BE2C (cell line): ENCODE measurements around the gene ACAT2.
"Not testable (repeated sequence)": the region's sequence is repeated elsewhere in the genome, so short reads cannot be mapped to it uniquely, and the experiment has no call there.

Experiments used
- DNase-seq: peaks from one replicate; pipeline ENCODE4 v3.0.0-alpha.2; 2020
- H3K27me3 ChIP-seq: fragments of 250-450 bp; sonication (Bioruptor Pico); 2 replicates; pipeline ENCODE4 v1.5.1; 2020; ENCODE audit warnings: mild to moderate bottlenecking
- H3K36me3 ChIP-seq: fragments of 250-450 bp; sonication (Bioruptor Pico); 2 replicates; pipeline ENCODE4 v1.5.1; 2020; ENCODE audit warnings: mild to moderate bottlenecking
- H3K4me1 ChIP-seq: fragments of 250-450 bp; sonication (Bioruptor Pico); 2 replicates; pipeline ENCODE4 v1.5.1; 2020
- H3K4me3 ChIP-seq: 2 replicates; pipeline ENCODE4 v1.5.1; 2011; ENCODE audit warnings: low read depth, low read length
- H3K9me3 ChIP-seq: fragments of 250-450 bp; sonication (Bioruptor Pico); 2 replicates; pipeline ENCODE4 v1.5.1; 2020
- CTCF ChIP-seq: IDR thresholded peaks from 2 replicates; pipeline ENCODE4 v1.5.1; 2012; ENCODE audit warnings: mild to moderate bottlenecking, low read depth, low read length

The ACAT2 gene

GRCh38 chr6:159728531-159728964 is 33.3 kb upstream of the ACAT2 start:
- H3K36me3 ChIP-seq, result peaks cover 18% of the 10 kb centered on the region
- no peak for DNase-seq
- no peak for TF ChIP-seq CTCF
- H3K4me3 ChIP-seq, result peak overlapping the region; percentile 64
- no peaks in the 10 kb centered on the region for H3K27me3 ChIP-seq
- no peaks in the 10 kb centered on the region for H3K9me3 ChIP-seq
- no peaks in the 10 kb centered on the region for H3K4me1 ChIP-seq

DNA sequence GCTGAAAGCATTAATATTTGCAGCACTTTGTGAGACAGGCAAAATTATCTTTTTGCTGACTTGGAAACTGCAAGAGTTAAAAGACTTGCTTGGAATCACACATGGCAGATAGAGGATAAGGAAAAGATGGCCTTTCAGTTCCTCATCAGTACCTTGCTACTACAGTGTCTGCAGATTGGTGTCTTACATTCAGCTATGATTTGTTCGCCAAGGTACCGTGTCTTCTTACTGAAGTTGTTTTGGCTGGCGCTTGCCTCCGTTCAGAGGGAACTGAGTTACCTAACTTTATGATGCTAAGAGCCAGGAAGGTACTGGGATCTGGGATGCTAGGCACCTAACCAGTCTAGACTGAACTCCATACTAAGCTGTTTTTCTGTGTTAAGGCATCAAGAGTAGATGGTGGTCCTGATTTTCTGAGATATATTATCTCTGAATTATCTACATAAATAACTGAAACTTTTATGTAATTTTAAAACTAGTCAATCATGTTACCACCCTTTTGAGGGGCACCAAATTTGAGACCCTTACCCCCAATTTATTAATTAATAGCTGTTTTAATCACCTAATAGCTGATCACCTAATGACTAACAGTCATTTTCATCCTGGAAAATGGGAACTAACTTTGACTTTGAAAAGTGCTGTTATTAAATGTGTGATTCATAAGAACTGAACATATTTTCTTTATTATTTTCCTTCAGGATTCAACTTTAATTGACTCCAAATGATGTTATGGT is 32.1 kb upstream of the ACAT2 start:
- DNase-seq, result no peak

GRCh38 chr6:159730332-159730676 is 31.5 kb upstream of the ACAT2 start:
- Histone ChIP-seq H3K4me1 (no peaks in the 10 kb centered on the region), H3K4me3 (no peak overlapping the region)

More for the DNA sequence above, 32.1 kb upstream of the ACAT2 start:
- no peak for TF ChIP-seq CTCF
- peaks cover 21% of the 10 kb centered on the region for H3K36me3 ChIP-seq
- no peaks in the 10 kb centered on the region for H3K4me1 ChIP-seq
- H3K9me3 ChIP-seq, result no peaks in the 10 kb centered on the region
- H3K4me3 ChIP-seq, result peak overlapping the region; percentile 64
- H3K27me3 ChIP-seq, result no peaks in the 10 kb centered on the region

GRCh38 chr6:159732550-159732949 is 29.3 kb upstream of the ACAT2 start:
- not testable (repeated sequence) for DNase-seq, H3K27me3 ChIP-seq, H3K9me3 ChIP-seq, H3K4me1 ChIP-seq, H3K4me3 ChIP-seq
- peaks cover 24% of the 10 kb centered on the region for H3K36me3 ChIP-seq

More at GRCh38 chr6:159730332-159730676, 31.5 kb upstream of the ACAT2 start:
- DNase-seq, result no peak
- peaks cover 21% of the 10 kb centered on the region for H3K36me3 ChIP-seq
- TF ChIP-seq CTCF, result no peak
- no peaks in the 10 kb centered on the region for H3K9me3 ChIP-seq
- H3K27me3 ChIP-seq, result no peaks in the 10 kb centered on the region

DNA sequence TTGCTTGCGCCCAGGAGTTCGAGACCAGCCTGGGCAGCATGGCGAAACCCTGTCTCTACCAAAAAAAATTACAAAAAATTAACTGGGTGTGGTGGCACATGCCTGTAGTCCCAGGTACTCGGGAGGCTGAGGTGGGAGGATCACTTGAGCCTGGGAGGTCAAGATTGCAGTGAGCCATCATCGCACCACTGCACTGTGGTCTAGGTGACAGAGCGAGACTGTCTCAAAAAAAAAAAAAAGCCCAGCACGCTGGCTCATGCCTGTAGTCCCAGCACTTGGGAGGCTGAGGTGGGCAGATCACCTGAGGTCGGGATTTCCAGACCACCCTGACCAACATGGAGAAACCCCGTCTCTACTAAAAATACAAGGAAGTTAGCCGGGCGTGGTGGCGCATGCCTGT is 28.4 kb upstream of the ACAT2 start:
- H3K4me3 ChIP-seq, H3K4me1 ChIP-seq: not testable (repeated sequence)

DNA sequence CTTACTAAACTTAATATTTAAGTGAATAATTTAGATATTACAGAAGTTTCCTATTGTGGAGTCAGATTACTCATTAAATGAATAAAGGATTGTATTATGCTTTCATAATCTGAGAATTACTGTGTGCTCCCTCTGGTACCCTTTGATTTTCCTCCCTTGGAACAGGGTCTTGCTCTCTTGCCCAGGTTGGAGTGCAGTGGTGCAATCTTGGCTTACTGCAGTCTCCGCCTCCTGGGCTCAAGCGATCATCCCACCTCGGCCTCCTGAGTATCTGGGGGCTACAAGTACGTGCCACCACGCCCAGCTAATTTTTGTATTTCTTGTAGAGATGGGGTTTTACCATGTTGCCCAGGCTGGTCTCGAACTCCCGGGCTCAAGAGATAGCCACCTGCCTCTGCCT is 24.9 kb upstream of the ACAT2 start:
- Histone ChIP-seq H3K27me3 (no peaks in the 10 kb centered on the region), H3K9me3 (no peaks in the 10 kb centered on the region), H3K4me1 (no peaks in the 10 kb centered on the region), H3K36me3 (peaks cover 36% of the 10 kb centered on the region), H3K4me3 (no peak overlapping the region)
- no peak for TF ChIP-seq CTCF
- no peak for DNase-seq

More for the DNA sequence above, 28.4 kb upstream of the ACAT2 start:
- H3K9me3 ChIP-seq, DNase-seq, H3K27me3 ChIP-seq: not testable (repeated sequence)
- peaks cover 25% of the 10 kb centered on the region for H3K36me3 ChIP-seq

DNA sequence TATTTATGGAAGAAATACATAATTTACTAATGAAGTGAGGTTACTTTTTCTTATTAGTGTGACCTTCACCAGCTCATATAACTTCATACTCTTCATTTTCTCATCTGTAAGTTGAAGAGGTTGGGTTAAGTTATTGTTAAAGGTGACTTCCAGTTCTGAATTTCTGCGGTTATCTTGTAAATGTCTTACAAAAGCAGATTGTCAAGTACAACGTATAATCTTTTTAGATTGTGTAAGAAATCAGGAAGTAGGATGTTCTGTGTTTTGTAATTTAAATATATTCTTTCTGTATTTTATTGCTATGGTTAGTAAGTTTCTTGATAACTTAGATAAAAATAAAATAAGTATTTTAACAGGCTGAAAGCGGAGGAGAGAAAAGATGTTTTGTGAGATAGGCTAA is 22.5 kb upstream of the ACAT2 start:
- no peak overlapping the region for H3K4me3 ChIP-seq
- TF ChIP-seq CTCF, result no peak
- no peaks in the 10 kb centered on the region for H3K27me3 ChIP-seq
- no peaks in the 10 kb centered on the region for H3K4me1 ChIP-seq
- peaks cover 51% of the 10 kb centered on the region for H3K36me3 ChIP-seq
- no peak for DNase-seq
- H3K9me3 ChIP-seq, result no peaks in the 10 kb centered on the region
